Endothelial cell of umbilical vein (primary cell): ENCODE data around the gene DHRS12.

Experiments
- EZH2 ChIP-seq: IDR thresholded peaks from 2 replicates; pipeline ENCODE4 v1.6.1; 2012; ENCODE audit warnings: borderline replicate concordance, low read depth, mild to moderate bottlenecking, moderate library complexity, low read length, inconsistent platforms; ENCODE audit not compliant: severe bottlenecking
- FOS ChIP-seq: IDR thresholded peaks from 2 replicates; pipeline ENCODE4 v1.6.1; 2011; ENCODE audit warnings: mild to moderate bottlenecking, low read length, moderate library complexity, borderline replicate concordance; ENCODE audit not compliant: insufficient read depth
- JUN ChIP-seq: IDR thresholded peaks from 2 replicates; pipeline ENCODE4 v1.6.1; 2011; ENCODE audit warnings: borderline replicate concordance, low read depth; ENCODE audit not compliant: insufficient read length, insufficient read depth
- MYC ChIP-seq: IDR thresholded peaks from one replicate; pipeline ENCODE4 v1.6.1; 2011; ENCODE audit warnings: mild to moderate bottlenecking, low read depth, low read length
- POLR2A ChIP-seq: IDR thresholded peaks from 2 replicates; pipeline ENCODE4 v1.6.1; 2012; ENCODE audit warnings: low read depth, mild to moderate bottlenecking, control low read depth, low read length
- POLR2AphosphoS5 ChIP-seq: IDR thresholded peaks from 2 replicates; pipeline ENCODE4 v1.6.1; 2012; ENCODE audit warnings: low read depth, mild to moderate bottlenecking, control low read depth, low read length, moderate library complexity; ENCODE audit not compliant: insufficient read depth
- TF ChIP-seq, protein P1 (sequence below), 2 donors: IDR thresholded peaks; 1 replicate in 1 of 2; 2 replicates in 1 of 2; pipeline ENCODE4 v1.5.1; 2011; ENCODE audit warnings: low read length in 2 of 2, mild to moderate bottlenecking in 2 of 2, moderate library complexity in 2 of 2, control low read depth in 1 of 2, inconsistent platforms in 1 of 2, low read depth in 1 of 2; ENCODE audit not compliant: insufficient read depth in 1 of 2; ENCODE audit errors: extremely low read depth in 1 of 2
- TF ChIP-seq, protein P2 (sequence below): IDR thresholded peaks from 2 replicates; pipeline ENCODE4 v1.6.1; 2011; ENCODE audit not compliant: insufficient read depth, insufficient read length

DNA sequence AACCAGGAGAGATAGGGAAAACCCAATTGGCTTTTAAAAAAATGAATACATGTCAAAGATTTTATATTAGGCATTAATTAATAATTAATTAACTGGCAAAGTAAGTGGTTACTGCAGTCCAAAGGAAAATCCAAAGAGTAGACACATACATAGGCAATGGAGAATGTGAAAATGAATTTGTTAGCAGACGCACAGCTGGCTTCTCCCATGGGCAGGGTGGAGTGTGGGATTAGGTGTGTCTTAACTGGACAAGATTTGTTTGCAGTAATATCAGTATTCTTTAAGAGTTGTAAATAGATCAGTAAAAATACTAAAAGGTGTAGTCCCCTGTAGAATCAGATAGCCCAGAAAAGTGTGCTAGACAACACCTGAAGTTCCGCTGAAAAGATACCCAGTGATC, 58.7 kb downstream of the DHRS12 start:
- no peak for TF ChIP-seq JUN
- TF ChIP-seq, protein P1, sequence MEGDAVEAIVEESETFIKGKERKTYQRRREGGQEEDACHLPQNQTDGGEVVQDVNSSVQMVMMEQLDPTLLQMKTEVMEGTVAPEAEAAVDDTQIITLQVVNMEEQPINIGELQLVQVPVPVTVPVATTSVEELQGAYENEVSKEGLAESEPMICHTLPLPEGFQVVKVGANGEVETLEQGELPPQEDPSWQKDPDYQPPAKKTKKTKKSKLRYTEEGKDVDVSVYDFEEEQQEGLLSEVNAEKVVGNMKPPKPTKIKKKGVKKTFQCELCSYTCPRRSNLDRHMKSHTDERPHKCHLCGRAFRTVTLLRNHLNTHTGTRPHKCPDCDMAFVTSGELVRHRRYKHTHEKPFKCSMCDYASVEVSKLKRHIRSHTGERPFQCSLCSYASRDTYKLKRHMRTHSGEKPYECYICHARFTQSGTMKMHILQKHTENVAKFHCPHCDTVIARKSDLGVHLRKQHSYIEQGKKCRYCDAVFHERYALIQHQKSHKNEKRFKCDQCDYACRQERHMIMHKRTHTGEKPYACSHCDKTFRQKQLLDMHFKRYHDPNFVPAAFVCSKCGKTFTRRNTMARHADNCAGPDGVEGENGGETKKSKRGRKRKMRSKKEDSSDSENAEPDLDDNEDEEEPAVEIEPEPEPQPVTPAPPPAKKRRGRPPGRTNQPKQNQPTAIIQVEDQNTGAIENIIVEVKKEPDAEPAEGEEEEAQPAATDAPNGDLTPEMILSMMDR (IDR thresholded peaks at IDR 0.05; ENCODE audit: extremely low read depth in 1 of 2, insufficient read depth in 1 of 2, low read depth in 1 of 2, low read length in 2 of 2) = no peak
- no peak for TF ChIP-seq EZH2
- no peak for TF ChIP-seq MYC
- no peak for TF ChIP-seq FOS
- TF ChIP-seq POLR2AphosphoS5 = no peak
- no peak for TF ChIP-seq POLR2A
- TF ChIP-seq, protein P2, sequence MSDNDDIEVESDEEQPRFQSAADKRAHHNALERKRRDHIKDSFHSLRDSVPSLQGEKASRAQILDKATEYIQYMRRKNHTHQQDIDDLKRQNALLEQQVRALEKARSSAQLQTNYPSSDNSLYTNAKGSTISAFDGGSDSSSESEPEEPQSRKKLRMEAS = no peak
